ENCODE results near the gene ANKFN1.
"Not testable (repeated sequence)": the region's sequence is repeated elsewhere in the genome, so short reads cannot be mapped to it uniquely, and the experiment has no call there.

The ANKFN1 gene

DNA sequence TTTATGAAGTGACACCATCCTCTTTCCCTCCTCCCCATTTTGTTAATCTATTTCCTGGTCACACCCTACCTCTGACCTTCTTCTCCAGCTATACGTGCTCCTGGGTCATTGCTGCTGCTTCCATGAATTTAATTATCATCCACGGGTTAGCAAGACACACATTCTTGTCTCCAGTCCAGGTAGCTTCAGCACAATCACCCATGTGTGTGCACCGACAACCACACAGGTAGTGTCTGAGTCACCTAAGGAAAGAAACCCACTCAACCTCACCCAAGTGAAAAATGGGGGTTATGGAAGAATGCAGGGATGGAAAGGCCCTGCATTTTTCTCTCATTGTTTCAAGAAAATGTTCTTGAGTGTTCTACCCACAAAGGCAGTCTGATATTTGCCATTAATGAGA is 135.5 kb downstream of the ANKFN1 start:
- DNase-seq (ENCODE audit: low read depth), result not testable (repeated sequence)

DNA sequence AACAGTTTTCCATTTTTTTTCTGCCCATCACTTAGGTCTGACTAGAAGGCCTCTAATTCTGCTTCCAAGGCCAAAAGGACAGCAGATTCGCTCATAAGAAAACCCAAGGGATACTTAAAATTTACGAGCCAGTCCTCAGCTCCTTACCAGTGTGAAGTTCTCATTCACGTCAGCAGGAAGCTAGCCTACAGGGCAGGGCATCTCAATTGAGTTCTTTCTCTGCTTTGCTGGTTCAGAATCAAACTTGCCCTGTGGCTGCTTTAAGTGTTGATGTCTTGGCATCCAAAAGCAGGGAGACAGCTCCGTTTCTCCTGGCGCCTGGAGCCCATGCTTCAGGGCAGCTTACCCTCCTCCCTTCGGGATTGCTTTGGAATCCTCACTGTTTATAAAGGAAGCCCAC is 136.0 kb downstream of the ANKFN1 start:
- DNase-seq (ENCODE audit: low read depth), result no peak

GRCh38 chr17:56290101-56290801 is 137.0 kb downstream of the ANKFN1 start:
- no peak for DNase-seq (ENCODE audit: low read depth)

DNA sequence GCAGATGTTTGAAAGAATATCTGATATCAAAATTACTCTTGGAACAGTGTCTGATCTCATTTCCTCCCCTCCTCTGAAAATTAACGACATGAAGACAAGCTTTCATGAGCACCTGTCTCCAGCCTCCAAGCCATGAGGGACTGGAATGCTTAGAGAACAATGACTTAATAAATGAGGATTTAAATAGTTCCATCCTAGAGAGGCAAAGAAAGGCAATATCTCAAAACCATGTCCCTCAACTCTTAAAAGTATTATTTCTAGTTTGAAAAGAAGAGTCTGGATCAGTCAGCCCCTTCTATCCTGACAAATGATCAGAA is 137.5 kb downstream of the ANKFN1 start:
- no peak for DNase-seq (ENCODE audit: low read depth)

DNA sequence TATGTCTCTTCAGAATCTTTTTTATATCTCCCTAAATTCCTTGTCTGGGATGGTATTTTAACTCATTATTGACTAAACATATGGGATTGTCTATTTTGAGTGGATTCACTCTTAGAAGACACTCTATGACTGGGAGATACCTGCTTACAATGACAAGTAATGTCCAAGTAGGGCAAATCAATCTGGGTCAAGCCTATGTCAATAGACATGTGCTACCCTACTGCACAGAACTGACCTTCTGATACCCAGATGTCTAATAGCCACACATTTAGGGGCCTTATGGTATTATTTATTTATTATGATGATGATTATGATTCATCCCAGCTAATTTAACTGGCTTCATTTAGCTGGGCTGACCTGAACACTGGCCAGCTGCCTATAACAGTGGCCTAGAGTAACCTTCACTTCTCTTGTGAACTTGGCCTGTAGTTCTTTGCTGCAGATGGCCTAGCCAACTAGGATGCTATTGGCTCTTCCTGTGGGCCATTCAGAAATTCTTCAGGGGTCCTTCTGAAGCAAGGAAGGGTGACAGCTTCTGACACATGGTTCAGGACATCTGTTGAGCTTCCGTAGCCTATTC is 138.0 kb downstream of the ANKFN1 start:
- DNase-seq (ENCODE audit: low read depth), result no peak

DNA sequence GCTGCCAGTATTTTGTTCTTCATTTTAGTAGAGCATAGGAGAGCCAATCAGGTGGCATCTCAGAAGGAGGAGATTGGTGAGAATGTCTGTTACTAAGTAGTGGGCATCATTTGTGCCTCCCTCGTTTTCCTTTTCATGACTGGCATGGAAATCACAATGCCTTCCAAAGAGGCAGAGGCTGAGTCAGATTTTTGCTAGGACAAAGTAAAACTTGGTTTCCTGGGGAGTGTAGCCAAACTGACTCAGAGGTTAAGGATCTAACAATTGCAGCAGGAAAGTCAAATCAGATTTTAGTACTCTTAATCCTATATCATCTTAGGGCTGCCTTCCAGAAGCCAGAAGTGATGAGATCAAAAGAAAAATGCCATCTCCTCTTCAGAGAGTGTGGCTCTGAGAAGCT is 138.7 kb downstream of the ANKFN1 start:
- DNase-seq (ENCODE audit: low read depth), result peak; percentile 49

GRCh38 chr17:56292578-56292977 is 139.3 kb downstream of the ANKFN1 start:
- DNase-seq (ENCODE audit: low read depth), result no peak

DNA sequence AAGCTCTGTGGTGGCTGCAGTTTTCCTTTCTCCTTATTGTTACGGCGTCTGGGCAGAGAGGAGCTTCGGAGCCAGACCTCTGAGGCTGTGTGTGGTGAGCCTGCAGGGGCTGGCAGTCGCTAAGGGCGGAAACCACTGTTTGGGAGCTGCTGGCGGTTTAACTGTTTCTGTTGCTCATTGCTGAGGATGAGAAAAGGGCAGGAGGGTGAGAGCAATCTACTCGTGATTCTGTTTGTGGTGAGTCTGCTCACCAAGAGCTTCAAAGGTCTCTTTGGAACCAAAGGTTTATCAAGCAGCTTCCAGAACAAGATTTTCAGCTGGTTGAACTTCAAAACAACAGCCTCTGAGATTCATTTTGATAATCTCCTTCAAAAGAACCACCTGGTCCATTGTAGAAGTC is 143.9 kb downstream of the ANKFN1 start:
- DNase-seq (ENCODE audit: low read depth), result peak; percentile 12

DNA sequence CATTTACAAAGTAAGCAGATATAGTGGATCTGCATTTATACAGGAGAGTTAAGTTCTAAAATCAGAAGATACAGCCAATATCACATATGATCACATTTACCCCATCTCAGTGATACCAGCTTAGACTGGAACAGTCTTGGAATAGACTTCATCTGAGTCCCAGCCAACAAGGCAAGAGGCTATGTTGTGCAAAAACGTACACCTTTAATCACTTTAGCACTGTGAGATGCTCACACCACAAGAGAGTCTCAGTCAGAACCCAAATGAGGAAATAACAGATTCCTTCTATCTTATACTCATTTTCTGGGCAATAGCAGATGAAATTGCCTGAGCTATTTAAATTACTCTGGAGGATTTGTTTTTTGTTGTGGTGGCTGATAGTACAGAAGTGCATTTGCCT is 145.6 kb downstream of the ANKFN1 start:
- DNase-seq (ENCODE audit: low read depth), result no peak

- no peak for DNase-seq (ENCODE audit: low read depth)
These were observed 146.9 kb downstream of the ANKFN1 start for GRCh38 chr17:56300144-56300543.

DNA sequence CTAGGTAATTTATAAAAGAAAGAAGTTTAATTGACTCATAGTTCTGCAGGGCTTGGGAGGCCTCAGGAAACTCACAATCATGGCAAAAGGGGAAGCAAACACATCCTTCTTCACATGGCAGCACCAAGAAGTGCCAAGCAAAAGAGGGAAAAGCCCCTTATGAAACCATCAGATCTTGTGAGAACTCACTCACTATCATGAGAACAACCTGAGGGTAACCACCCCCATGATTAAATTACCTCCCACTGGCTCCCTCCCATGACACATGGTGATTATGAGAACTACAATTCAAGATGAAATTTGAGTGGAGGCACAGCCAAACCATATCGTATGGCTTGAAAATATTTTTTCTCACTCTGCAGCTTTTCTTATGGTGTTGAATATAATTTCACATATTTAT is 151.7 kb downstream of the ANKFN1 start:
- no peak for DNase-seq (ENCODE audit: low read depth)

GRCh38 chr17:56309897-56310296 is 156.6 kb downstream of the ANKFN1 start:
- no peak for DNase-seq (ENCODE audit: low read depth)

- no peak for DNase-seq (ENCODE audit: low read depth)
These were observed 157.5 kb downstream of the ANKFN1 start for GRCh38 chr17:56310782-56311181.

DNA sequence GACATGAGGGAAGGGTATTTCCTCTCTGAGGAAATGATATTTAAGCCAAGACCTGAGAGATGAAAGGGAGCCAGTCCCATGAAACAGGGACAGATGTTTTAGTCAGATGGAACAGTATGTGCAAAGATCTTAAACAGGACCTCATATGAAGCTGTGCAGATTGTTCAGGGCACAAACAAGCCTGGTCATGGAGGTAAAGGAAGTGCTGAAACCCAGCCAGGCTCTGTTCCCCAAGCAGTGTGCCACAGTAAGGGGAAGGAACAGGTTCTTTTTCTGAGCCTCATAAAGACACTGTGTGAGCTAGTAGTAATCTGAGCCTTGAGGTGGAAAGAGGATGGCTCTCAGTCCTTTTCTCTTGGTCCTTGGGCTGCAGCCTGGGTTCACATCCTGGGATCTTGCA is 159.9 kb downstream of the ANKFN1 start:
- no peak for DNase-seq (ENCODE audit: low read depth)

DNA sequence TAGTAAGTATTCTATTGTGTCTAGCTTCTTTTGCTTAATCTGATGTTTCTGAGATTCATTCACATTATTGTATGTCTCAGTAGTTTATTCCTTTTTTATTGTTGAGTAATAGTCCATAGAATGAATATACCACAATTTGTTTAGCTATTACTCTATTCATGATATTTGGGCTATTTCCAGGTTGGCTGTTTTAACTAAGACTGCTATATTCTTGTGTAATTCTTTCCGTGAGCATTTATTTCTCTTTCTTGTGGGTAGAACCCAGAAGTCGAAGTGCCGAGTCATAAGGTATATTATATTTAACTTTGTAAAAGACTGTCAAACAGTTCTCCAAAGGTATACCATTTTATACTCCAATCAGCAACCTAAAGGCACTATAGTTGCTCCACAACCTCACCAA is 160.8 kb downstream of the ANKFN1 start:
- DNase-seq (ENCODE audit: low read depth), result peak; percentile 9

GRCh38 chr17:56314984-56315602 is 161.8 kb downstream of the ANKFN1 start:
- no peak for DNase-seq (ENCODE audit: low read depth)

GRCh38 chr17:56316604-56317003 is 163.3 kb downstream of the ANKFN1 start:
- no peak for DNase-seq (ENCODE audit: low read depth)

DNA sequence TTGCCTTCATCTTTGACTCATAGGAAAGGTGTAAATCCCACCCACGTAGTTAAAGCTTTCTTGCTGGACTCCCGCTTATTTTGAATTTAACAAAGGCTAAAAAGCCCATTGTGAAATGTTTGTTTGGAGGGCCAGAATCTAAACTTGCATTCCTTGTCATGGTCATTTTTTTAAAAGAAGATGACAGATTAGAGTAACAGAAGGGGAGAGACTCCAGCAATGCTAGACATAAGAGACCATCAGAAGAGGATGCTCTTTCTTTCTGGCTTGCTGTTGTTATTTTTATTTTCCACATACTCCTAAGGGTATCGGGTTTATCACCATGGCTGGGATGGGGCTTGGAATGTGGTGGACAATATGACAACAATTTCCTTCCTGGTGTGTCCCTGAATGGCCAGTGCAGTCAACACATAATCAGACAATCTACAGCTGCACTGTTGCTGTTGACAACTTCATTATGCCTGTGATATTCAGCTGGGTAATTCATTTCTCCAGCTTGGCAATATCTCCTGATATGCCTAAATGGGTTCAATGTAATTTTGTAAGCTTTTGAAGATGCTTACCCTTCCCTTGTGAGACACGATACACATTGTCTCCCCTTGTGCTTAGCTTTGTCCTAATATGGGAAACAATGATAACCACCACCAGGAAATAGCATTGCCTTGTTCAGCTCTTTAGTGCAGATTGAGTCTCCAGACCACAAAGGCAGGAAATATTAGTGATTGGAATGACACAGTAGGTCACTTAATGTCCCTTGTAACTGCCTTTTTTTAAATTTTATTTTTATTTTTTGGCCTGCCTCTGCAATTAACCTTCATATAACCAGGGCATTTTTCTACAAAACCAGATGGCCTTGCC is 164.3 kb downstream of the ANKFN1 start:
- DNase-seq (ENCODE audit: low read depth), result no peak

GRCh38 chr17:56319531-56319930 is 166.3 kb downstream of the ANKFN1 start:
- DNase-seq (ENCODE audit: low read depth), result peak; percentile 57

DNA sequence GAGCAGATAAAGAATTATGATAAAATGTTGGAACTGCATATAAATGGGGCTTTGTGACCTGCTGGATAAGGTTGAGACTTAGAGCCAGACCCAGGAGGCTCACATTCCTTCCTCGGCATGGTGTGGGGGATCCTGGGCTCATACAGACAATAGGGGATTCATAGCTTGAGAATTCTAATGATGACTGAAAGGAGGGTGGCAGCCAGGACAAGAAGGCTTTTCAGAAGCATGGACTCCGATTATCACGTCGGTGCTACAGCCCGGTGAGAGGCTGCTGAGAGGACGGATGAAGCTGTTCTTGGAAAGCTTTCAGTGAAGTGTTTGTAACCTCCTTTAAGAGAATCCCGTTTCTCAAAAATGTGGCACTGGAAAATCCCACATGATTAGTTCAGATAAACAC is 167.2 kb downstream of the ANKFN1 start:
- DNase-seq (ENCODE audit: low read depth), result no peak

DNA sequence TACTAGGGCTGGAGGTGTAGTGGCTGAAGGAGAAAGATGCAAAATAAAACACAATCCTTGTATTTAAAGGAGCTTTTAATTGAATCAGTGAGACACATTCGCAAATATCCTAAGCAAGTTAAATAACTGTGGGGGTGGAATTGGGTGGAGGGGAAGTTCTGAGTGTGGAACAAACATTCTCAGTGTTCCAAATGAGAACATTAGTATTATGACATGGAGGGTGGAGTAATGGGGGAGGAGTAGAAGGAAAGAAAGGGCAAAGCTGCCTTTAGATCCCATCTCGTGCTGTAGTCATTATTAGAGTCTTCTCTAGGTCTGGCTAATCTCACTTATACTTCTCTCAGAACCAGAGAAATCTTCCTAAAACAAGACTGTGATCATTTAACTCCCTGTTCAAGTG is 169.7 kb downstream of the ANKFN1 start:
- DNase-seq (ENCODE audit: low read depth), result no peak

DNA sequence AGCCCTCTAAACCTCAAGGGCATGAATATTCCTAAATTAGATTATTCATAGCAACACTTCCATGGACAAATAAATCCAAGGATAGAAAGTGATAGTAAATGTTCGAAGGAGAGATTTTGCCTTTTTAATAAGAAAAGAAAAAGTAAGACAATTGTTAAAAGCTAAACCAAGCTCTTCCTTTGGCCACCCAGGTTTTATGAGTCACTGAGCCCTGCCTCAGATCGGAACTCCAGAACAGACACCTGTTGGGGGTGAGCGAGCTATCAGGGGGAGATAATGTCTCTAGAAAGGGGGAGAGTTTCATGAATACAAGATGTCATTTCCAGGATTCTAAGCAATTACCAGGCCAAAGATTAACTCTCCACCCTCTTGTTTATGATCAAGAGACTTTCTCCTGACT is 171.4 kb downstream of the ANKFN1 start:
- no peak for DNase-seq (ENCODE audit: low read depth)

Measured in amniotic epithelial cell (primary cell).